PC-9 (cell line): ENCODE measurements around the gene SLK. TPM values are rescaled to one million over a fixed set of nuclear protein-coding genes. Genes with fewer than 3 reads are reported as not detected.

Source experiments
- BruUV-seq: library from RNA; stranded (reverse); fragments of 400-500 nt; replicated peaks from 2 replicates; lab custom pipeline; 2021; lab: Mats Ljungman, UMichigan
- CTCF ChIA-PET: fragments of 300-600 bp; sonication (Branson Sonifier 250); formaldehyde crosslinking; loops from one replicate; lab custom pipeline; 2022; ENCODE audit warnings: antibody characterized with exemption; lab: Charles Lee
- POLR2A ChIA-PET: fragments of 300-600 bp; sonication (Branson Sonifier 250); formaldehyde crosslinking; loops from one replicate; lab custom pipeline; 2022; ENCODE audit warnings: antibody characterized with exemption; ENCODE audit not compliant: unreplicated experiment; lab: Charles Lee
- DNase-seq, 2 experiments: peaks; one replicate each; pipeline versions ENCODE4 v3.0.0 to v3.0.0-alpha.2; 2015 to 2022; ENCODE audit warnings: mixed read lengths in 1 of 2
- H2AFZ ChIP-seq: fragments of 200-600 bp; sonication (generic); 2 replicates; pipeline ENCODE4 v1.8.1; 2017; ENCODE audit warnings: antibody characterized with exemption
- H3F3A ChIP-seq: fragments of 200-600 bp; sonication (generic); 2 replicates; pipeline ENCODE4 v1.8.1; 2017; ENCODE audit warnings: antibody characterized with exemption, mild to moderate bottlenecking, low read depth; ENCODE audit not compliant: insufficient read depth
- H3K27ac ChIP-seq: fragments of 200-600 bp; sonication (generic); 2 replicates; pipeline ENCODE4 v1.6.1; 2016; ENCODE audit warnings: mixed run types
- H3K27me3 ChIP-seq: fragments of 200-600 bp; sonication (generic); 2 replicates; pipeline ENCODE4 v1.6.1; 2016; ENCODE audit warnings: low read depth, mixed run types; ENCODE audit not compliant: insufficient read depth
- H3K36me3 ChIP-seq: fragments of 200-600 bp; sonication (generic); 2 replicates; pipeline ENCODE4 v1.6.1; 2016; ENCODE audit warnings: low read depth, mixed run types
- H3K4me1 ChIP-seq: fragments of 200-600 bp; sonication (generic); replicated peaks from 2 replicates; pipeline ENCODE4 v1.6.1; 2016; ENCODE audit warnings: mixed run types; ENCODE audit not compliant: insufficient read depth
- H3K4me2 ChIP-seq: fragments of 200-600 bp; sonication (generic); 2 replicates; pipeline ENCODE4 v1.6.1; 2017; ENCODE audit warnings: mixed run types
- H3K4me3 ChIP-seq: fragments of 200-600 bp; sonication (generic); 2 replicates; pipeline ENCODE4 v1.6.1; 2016; ENCODE audit warnings: mixed run types
- H3K79me2 ChIP-seq: fragments of 200-600 bp; sonication (generic); 2 replicates; pipeline ENCODE4 v1.6.1; 2017; ENCODE audit warnings: low read depth, mixed run types
- H3K9me2 ChIP-seq: fragments of 200-600 bp; sonication (generic); 2 replicates; pipeline ENCODE4 v1.8.1; 2017; ENCODE audit warnings: mild to moderate bottlenecking; ENCODE audit not compliant: insufficient read depth
- H3K9me3 ChIP-seq: fragments of 200-600 bp; sonication (generic); 2 replicates; pipeline ENCODE4 v1.8.1; 2016; ENCODE audit warnings: low read depth; ENCODE audit not compliant: insufficient read depth
- H4K20me1 ChIP-seq: fragments of 200-600 bp; sonication (generic); 2 replicates; pipeline ENCODE4 v1.8.1; 2017; ENCODE audit not compliant: insufficient read depth
- EZH2 ChIP-seq: fragments of 200-600 bp; sonication (generic); IDR thresholded peaks from 2 replicates; pipeline ENCODE4 v1.8.0; 2017; ENCODE audit warnings: antibody characterized with exemption, low read depth
- intact Hi-C: fragments of 100-400 bp; cut with micrococcal nuclease; formaldehyde crosslinking; loops from one replicate; pipeline ENCODE4 v1.10.0; 2022; ENCODE audit not compliant: unreplicated experiment
- total RNA-seq: library from RNA; stranded (reverse); gene quantifications from 2 replicates; pipeline ENCODE4 v1.2.3, GENCODE V29; 2021
- TF ChIP-seq, protein P1 (sequence below): fragments of 200-600 bp; sonication (generic); conservative IDR thresholded peaks from 2 replicates; pipeline ENCODE4 v1.6.1; 2017; ENCODE audit warnings: mixed run types, antibody characterized with exemption, mild to moderate bottlenecking, moderate library complexity

Gene SLK
- total RNA-seq, 1 experiment from 2014 or later, result 30.4 TPM

DNA sequence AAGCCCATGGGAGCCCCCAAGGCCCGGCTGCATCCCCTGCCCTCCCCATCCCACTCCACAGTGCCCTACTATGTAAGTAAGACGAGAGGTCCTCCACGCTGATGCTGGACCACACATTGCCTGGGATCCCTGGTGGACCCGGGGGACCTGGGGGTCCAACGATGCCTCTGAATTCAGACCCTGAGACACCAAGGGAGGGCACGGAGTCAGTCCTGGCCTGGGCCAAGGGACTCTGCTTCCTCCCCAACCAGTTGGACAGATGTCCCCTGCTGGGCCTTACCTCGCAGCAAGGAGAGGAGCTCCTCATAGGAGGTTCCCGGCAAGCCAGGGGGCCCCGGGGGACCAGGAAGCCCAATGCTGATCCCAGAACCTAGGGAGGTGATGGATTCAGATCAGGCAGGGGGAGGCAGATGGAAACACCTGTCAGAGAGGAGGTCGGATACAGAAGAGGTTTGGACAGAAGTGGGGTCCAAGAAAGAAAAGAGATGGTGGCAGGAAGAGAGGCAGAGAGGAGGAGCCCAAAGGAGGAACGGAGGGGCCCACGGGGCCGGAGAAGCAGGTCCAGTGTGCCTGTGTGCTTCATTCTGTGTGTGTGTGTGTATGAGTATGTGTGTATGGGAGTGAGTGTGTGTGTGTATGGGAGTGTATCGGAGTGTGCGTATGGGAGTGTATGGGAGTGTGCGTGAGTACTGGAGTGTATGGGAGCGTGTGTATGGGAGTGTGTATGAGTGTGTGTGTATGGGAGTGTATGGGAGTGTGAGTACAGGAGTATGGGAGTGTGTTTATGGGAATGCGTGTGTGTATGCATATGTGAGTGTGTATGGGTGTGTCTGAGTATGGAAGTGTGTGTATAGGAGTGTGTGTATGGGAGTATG lies 68.5 kb downstream of the SLK start:
- no TSS peak for BruUV-seq
- H3K9me2 ChIP-seq, result no peaks in the 10 kb centered on the region
- intact Hi-C loops, result no loop called here
- no peaks in the 10 kb centered on the region for H3K36me3 ChIP-seq
- TF ChIP-seq EZH2, result no peak
- TF ChIP-seq, protein P1, sequence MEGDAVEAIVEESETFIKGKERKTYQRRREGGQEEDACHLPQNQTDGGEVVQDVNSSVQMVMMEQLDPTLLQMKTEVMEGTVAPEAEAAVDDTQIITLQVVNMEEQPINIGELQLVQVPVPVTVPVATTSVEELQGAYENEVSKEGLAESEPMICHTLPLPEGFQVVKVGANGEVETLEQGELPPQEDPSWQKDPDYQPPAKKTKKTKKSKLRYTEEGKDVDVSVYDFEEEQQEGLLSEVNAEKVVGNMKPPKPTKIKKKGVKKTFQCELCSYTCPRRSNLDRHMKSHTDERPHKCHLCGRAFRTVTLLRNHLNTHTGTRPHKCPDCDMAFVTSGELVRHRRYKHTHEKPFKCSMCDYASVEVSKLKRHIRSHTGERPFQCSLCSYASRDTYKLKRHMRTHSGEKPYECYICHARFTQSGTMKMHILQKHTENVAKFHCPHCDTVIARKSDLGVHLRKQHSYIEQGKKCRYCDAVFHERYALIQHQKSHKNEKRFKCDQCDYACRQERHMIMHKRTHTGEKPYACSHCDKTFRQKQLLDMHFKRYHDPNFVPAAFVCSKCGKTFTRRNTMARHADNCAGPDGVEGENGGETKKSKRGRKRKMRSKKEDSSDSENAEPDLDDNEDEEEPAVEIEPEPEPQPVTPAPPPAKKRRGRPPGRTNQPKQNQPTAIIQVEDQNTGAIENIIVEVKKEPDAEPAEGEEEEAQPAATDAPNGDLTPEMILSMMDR, result no peak
- DNase-seq, result no peak
- H3K27ac ChIP-seq, result no peak overlapping the region
- no peaks in the 10 kb centered on the region for H3K9me3 ChIP-seq
- no peak overlapping the region for H3K4me3 ChIP-seq
- no peaks in the 10 kb centered on the region for H3F3A ChIP-seq
- no peaks in the 10 kb centered on the region for H4K20me1 ChIP-seq
- H3K79me2 ChIP-seq, result no peaks in the 10 kb centered on the region
- H2AFZ ChIP-seq, result no peak overlapping the region
- ChIA-PET POLR2A (no interaction called here), CTCF (no interaction called here)
- no peaks in the 10 kb centered on the region for H3K27me3 ChIP-seq
- H3K4me2 ChIP-seq, result no peak overlapping the region
- H3K4me1 ChIP-seq, result no peaks in the 10 kb centered on the region

DNA sequence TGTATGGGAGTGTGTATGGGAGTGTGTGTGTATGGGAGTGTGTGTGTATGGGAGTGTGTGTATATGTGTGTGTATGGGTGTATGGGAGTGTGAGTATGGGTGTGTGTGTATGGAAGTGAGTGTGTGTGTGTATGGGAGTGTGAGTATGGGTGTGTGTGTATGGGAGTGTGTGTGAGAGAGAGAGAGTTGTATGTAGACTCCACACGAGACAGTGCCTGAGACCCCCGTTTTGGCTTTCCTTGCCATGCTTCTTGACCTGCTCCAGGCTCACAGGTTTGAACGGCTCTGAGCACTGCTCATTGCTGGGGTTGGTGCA lies 69.1 kb downstream of the SLK start:
- Histone ChIP-seq H3K36me3 (no peaks in the 10 kb centered on the region), H3K9me3 (no peaks in the 10 kb centered on the region), H3K4me3 (no peak overlapping the region), H3K27ac (no peak overlapping the region), H3K9me2 (no peaks in the 10 kb centered on the region), H3F3A (no peaks in the 10 kb centered on the region), H4K20me1 (no peaks in the 10 kb centered on the region), H3K4me1 (no peaks in the 10 kb centered on the region), H3K79me2 (no peaks in the 10 kb centered on the region), H3K4me2 (no peak overlapping the region), H2AFZ (no peak overlapping the region), H3K27me3 (no peaks in the 10 kb centered on the region)
- no TSS peak for BruUV-seq
- intact Hi-C loops, result no loop called here
- TF ChIP-seq, protein P1, result no peak
- no peak for TF ChIP-seq EZH2
- POLR2A ChIA-PET, result no interaction called here
- no peak for DNase-seq
- CTCF ChIA-PET, result no interaction called here

DNA sequence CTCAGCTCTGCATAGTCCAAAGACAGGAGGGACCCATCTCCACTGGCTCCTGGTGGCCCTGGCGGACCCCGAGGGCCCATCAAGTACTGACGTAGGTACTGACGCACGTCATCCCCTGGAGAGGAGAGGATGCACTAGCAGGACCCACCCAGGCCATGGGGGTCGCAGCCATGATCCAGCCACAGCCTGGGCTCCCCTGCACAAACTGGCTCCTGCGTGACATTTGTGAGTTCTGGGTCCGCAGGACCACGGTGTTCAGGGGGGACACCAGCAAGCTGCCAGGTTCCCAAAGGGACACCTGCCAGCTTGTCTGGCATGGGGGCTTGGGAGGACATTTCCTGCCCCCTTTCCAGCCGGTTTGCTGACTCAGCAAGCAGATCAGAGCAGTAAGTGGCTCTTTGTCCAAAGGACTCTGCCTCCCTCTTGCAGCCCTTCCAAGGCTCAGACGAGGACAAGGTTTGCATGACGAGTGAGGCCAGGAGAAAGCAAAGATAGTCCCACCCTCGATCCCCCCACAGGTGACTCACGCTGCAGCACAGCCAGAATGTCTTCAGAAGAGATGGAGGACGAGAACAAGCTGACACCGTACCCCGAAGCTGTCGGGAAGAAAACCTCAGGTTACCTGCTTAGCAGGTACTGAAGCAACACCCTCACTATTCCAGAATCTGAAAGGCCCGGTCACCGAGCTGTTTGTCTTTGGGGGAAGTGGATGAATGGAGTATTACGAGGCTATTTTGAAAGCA lies 69.7 kb downstream of the SLK start:
- no peak overlapping the region for H3K27ac ChIP-seq
- ChIA-PET CTCF (interaction anchor here (0.7 kb wide), 1 partner anchor 174 kb away, joined by 8 read pairs; no protein-coding TSS in a partner anchor), POLR2A (no interaction called here)
- intact Hi-C loops, result no loop called here
- no peaks in the 10 kb centered on the region for H3K9me2 ChIP-seq
- H3K4me1 ChIP-seq, result no peaks in the 10 kb centered on the region
- BruUV-seq, result no TSS peak
- H3K4me3 ChIP-seq, result no peak overlapping the region
- no peak for DNase-seq
- no peaks in the 10 kb centered on the region for H3K36me3 ChIP-seq
- H3F3A ChIP-seq, result no peaks in the 10 kb centered on the region
- no peaks in the 10 kb centered on the region for H3K9me3 ChIP-seq
- no peak overlapping the region for H3K4me2 ChIP-seq
- no peaks in the 10 kb centered on the region for H4K20me1 ChIP-seq
- H3K27me3 ChIP-seq, result no peaks in the 10 kb centered on the region
- TF ChIP-seq EZH2, result no peak
- TF ChIP-seq, protein P1, result no peak
- no peaks in the 10 kb centered on the region for H3K79me2 ChIP-seq
- no peak overlapping the region for H2AFZ ChIP-seq
